Ascending aorta (tissue), 2 donors: Measurements from ENCODE around the gene PLXNA1. TPM values are rescaled to one million over a fixed set of nuclear protein-coding genes. Genes with fewer than 3 reads are reported as not detected.
A peak's percentile ranks its signal among the peaks of the same experiment; 100 is the strongest.

Experiments used
- DNase-seq, 2 donors: peaks; one replicate each; pipeline ENCODE4 v3.0.0-alpha.2; 2019; ENCODE audit warnings: low spot score in 2 of 2
- H3K27ac ChIP-seq, 2 donors: fragments of 200-600 bp; sonication (generic); one replicate each; pipeline ENCODE4 v1.5.1; 2016 to 2017; ENCODE audit warnings: mild to moderate bottlenecking in 1 of 2
- H3K27me3 ChIP-seq: fragments of 200-600 bp; sonication (generic); one replicate; pipeline ENCODE4 v1.5.1; 2017
- H3K36me3 ChIP-seq, 2 donors: fragments of 200-600 bp; sonication (generic); one replicate each; pipeline ENCODE4 v1.5.1; 2016
- H3K4me1 ChIP-seq, 2 donors: fragments of 200-600 bp; sonication (generic); one replicate each; pipeline ENCODE4 v1.5.1; 2016 to 2017; ENCODE audit warnings: mild to moderate bottlenecking in 1 of 2
- H3K4me3 ChIP-seq, 2 donors: fragments of 200-600 bp; sonication (generic); one replicate each; pipeline ENCODE4 v1.5.1; 2016 to 2017; ENCODE audit warnings: mild to moderate bottlenecking in 1 of 2
- H3K9me3 ChIP-seq, 2 donors: fragments of 200-600 bp; sonication (generic); one replicate each; pipeline ENCODE4 v1.5.1; 2016
- intact Hi-C: fragments of 100-400 bp; cut with DNase I; formaldehyde crosslinking; loops from one replicate; pipeline ENCODE4 v1.15.1; 2023
- total RNA-seq: library from RNA; depleted of rRNA; stranded (reverse); fragments of >200 nt; gene quantifications from one replicate; pipeline ENCODE4 v1.1.0, GENCODE V29; 2016
- TF ChIP-seq, protein P1 (sequence below), 3 experiments: fragments of 200-600 bp in 2 of 3; fragments of 450-650 bp in 1 of 3; sonication (generic) in 2 of 3; IDR thresholded peaks; one replicate each; pipeline ENCODE4 v1.5.1; 2016 to 2019; ENCODE audit warnings: antibody characterized with exemption in 3 of 3, mild to moderate bottlenecking in 1 of 3, moderate library complexity in 1 of 3

PLXNA1 gene
- total RNA-seq, 1 donor from 2014 or later: 79.8 TPM

DNA sequence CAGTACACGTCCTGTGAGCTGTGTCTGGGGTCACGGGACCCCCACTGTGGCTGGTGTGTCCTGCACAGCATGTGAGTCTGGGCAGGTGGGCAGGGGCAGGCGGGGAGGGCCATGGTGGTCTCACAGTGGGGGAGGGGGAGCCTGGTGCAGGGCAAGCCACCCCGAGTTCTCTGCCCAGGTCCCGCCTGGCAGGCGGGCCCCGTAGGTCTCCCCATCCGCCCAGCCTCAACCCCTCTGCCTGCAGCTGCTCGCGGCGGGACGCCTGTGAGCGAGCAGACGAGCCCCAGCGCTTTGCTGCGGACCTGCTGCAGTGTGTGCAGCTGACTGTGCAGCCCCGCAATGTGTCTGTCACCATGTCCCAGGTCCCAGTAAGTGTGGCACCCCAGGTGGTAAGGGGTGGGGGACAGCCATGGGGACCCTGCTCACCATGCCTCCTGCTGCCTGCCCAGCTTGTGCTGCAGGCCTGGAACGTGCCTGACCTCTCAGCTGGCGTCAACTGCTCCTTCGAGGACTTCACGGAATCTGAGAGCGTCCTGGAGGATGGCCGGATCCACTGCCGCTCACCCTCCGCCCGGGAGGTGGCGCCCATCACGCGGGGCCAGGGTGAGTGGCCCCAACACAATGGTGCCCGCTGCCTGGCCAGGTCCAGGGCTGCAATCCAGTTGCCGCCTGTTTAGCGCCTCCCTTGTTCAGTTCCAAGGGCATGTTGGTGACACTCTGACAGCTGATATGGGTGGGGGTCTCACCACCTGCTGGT is 21.9 kb downstream of the PLXNA1 start:
- intact Hi-C loops: loop anchor here (10.0 kb wide), 1 partner anchor 530 kb away; the partner anchor contains the start of gene ZXDC
- Histone ChIP-seq H3K9me3 (no peaks in the 10 kb centered on the region), H3K27ac (peak overlapping the region in 1 of 2 donors; percentile 95), H3K4me1 (peaks cover 20 to 69% of the 10 kb centered on the region in 2 donors), H3K27me3 (no peaks in the 10 kb centered on the region), H3K36me3 (peaks cover 0 to 7% of the 10 kb centered on the region in 2 donors), H3K4me3 (no peak overlapping the region)
- TF ChIP-seq, protein P1, sequence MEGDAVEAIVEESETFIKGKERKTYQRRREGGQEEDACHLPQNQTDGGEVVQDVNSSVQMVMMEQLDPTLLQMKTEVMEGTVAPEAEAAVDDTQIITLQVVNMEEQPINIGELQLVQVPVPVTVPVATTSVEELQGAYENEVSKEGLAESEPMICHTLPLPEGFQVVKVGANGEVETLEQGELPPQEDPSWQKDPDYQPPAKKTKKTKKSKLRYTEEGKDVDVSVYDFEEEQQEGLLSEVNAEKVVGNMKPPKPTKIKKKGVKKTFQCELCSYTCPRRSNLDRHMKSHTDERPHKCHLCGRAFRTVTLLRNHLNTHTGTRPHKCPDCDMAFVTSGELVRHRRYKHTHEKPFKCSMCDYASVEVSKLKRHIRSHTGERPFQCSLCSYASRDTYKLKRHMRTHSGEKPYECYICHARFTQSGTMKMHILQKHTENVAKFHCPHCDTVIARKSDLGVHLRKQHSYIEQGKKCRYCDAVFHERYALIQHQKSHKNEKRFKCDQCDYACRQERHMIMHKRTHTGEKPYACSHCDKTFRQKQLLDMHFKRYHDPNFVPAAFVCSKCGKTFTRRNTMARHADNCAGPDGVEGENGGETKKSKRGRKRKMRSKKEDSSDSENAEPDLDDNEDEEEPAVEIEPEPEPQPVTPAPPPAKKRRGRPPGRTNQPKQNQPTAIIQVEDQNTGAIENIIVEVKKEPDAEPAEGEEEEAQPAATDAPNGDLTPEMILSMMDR (IDR thresholded peaks at IDR 0.05): no peak
- DNase-seq: no peak

DNA sequence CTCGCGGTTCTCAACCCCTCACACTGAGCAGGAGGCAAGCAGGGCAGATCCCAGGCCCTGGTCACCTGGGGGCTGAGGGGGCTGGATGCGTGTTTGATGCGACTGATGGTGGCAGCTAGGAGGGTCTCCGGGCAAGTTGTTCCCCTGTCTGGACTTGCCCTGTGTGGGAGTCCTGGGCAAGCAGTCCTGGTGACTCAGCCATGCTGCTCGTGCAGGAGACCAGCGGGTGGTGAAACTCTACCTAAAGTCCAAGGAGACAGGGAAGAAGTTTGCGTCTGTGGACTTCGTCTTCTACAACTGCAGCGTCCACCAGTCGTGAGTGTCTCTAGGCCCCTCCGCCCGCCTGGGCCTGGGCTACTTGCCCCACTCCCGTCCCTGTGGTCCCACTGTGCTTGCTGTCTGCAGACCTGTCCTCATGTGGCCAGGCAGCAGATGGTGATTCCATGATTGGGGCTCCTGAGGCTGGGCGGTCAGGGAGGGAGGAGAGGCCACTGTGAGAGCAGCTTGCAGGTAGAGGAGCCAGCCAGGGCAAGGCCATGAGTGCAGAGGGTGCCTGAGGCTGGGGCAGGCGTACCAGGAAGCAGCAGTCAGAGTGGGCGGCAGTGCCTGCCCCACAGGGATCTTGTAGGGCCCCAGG is 23.1 kb downstream of the PLXNA1 start:
- TF ChIP-seq, protein P1 (IDR thresholded peaks at IDR 0.05): no peak
- no peak for DNase-seq
- peaks cover 0 to 7% of the 10 kb centered on the region in 2 donors for H3K36me3 ChIP-seq
- no peak overlapping the region for H3K4me3 ChIP-seq
- no peaks in the 10 kb centered on the region for H3K9me3 ChIP-seq
- peaks cover 16 to 66% of the 10 kb centered on the region in 2 donors for H3K4me1 ChIP-seq
- intact Hi-C loops: loop anchor here (10.0 kb wide), 1 partner anchor 531 kb away; the partner anchor contains the start of gene ZXDC
- no peaks in the 10 kb centered on the region for H3K27me3 ChIP-seq
- no peak overlapping the region for H3K27ac ChIP-seq

DNA sequence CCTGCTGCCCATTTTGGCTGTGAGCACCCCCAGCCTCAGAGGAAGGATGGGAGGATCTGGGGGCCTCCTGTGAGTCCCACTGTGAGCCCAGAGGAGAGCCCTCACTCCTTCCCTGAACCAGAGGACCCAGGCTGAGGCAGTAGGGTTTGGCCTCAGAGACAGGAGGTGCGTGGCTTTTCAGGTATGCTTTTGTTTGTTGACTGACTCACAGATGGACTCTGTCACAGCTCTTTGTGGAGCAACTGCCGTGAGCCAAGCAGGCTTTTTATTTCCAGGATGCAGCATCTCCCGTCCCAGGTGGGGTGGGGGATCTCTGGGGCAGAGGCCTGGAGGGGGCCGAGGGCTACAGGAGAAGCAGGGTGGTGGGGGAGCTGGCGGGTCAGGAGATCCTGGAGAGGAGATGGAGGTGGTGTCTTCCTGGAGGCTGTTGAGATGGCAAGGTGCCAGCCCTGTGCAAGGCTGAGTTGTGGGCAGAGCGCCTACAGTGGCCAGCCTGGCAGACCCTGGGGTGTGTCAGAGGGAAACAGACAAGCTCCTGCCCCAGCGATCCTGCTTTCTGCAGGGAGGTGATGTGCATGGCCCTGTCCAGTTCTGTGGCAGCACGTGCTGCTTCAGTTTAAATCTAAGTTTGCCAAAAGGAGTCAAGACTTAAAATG is 24.0 kb downstream of the PLXNA1 start:
- TF ChIP-seq, protein P1 (IDR thresholded peaks at IDR 0.05): no peak
- intact Hi-C loops: loop anchor here (10.0 kb wide), 1 partner anchor 532 kb away; the partner anchor contains the start of gene ZXDC
- Histone ChIP-seq H3K27me3 (no peaks in the 10 kb centered on the region), H3K36me3 (peaks cover 0 to 7% of the 10 kb centered on the region in 2 donors), H3K4me3 (no peak overlapping the region), H3K9me3 (no peaks in the 10 kb centered on the region), H3K4me1 (peaks cover 13 to 66% of the 10 kb centered on the region in 2 donors), H3K27ac (no peak overlapping the region)
- DNase-seq: no peak

DNA sequence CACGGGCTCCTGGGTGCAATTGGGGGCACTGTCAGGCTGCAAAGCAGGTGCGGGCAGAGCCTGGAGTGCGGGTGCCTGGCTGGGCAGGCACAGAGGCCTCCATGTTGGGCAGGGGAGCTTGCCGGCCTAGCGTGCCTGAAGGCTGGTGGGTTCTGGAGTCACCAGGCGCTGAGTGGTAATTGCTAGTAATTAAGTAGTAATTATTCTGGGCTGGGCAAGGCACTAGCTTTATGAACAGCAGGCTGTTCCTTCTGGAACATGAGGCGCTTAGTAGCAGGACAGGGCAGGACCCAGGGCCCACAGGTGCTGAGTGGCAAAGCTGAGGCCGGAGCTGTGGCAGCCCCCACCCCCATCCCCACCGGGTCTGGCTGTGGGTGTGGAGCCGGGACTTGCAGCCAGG is 25.3 kb downstream of the PLXNA1 start:
- peaks cover 2 to 7% of the 10 kb centered on the region in 2 donors for H3K36me3 ChIP-seq

DNA sequence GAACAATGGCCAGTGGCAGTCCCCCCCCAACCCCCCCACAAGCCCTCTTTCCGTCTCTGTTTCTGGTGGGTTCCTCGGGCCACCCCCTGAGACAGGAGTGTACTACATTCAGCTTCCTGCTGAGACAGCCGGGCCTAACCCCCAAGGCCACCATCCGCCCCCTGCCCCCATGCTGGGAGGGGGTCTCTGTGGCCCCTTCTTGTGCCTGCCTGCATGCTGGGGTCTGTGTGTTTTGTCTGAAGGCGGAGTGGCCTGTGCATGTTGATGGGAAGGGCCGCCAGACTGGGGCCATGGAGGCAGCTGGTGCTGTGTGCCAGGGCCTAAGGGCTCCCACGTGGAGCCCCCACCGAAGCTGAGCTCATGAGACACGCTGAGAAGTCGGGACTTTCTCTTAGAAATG is 26.6 kb downstream of the PLXNA1 start:
- Histone ChIP-seq H3K36me3 (peaks cover 11 to 18% of the 10 kb centered on the region in 2 donors), H3K4me3 (no peak overlapping the region), H3K27me3 (no peaks in the 10 kb centered on the region), H3K9me3 (no peaks in the 10 kb centered on the region), H3K27ac (peak overlapping the region; percentile 80 to 87), H3K4me1 (peaks cover 17 to 55% of the 10 kb centered on the region in 2 donors)
- DNase-seq: no peak
- TF ChIP-seq, protein P1 (IDR thresholded peaks at IDR 0.05): no peak
- intact Hi-C loops: loop anchor here (10.0 kb wide), 1 partner anchor 535 kb away; the partner anchor contains the start of gene ZXDC

More for the DNA sequence above, 25.3 kb downstream of the PLXNA1 start:
- TF ChIP-seq, protein P1 (IDR thresholded peaks at IDR 0.05): no peak
- no peaks in the 10 kb centered on the region for H3K9me3 ChIP-seq
- H3K4me1 ChIP-seq: peaks cover 17 to 62% of the 10 kb centered on the region in 2 donors
- H3K27ac ChIP-seq: peak overlapping the region; percentile 80 to 87
- intact Hi-C loops: loop anchor here (10.0 kb wide), 1 partner anchor 533 kb away; the partner anchor contains the start of gene ZXDC
- no peaks in the 10 kb centered on the region for H3K27me3 ChIP-seq
- DNase-seq: no peak
- H3K4me3 ChIP-seq: no peak overlapping the region
